Uterus (tissue), 4 donors: ENCODE measurements around the gene NMS. TPM values are rescaled to one million over a fixed set of nuclear protein-coding genes. Genes with fewer than 3 reads are reported as not detected.

Experiments
- DNase-seq, 2 donors: peaks; one replicate each; pipeline ENCODE4 v3.0.0-alpha.2; 2019 to 2020
- H3K27ac ChIP-seq, 2 donors: fragments of 200-600 bp; sonication (generic); 1 replicate in 1 of 2; 2 replicates in 1 of 2; pipeline ENCODE4 v1.5.1; 2016 to 2018
- H3K27me3 ChIP-seq, 2 donors: fragments of 200-600 bp; sonication (generic); one replicate each; pipeline ENCODE4 v1.5.1; 2018 to 2019; ENCODE audit warnings: control low read depth in 1 of 2
- H3K36me3 ChIP-seq, 2 donors: fragments of 200-600 bp; sonication (generic); one replicate each; pipeline ENCODE4 v1.5.1; 2019; ENCODE audit warnings: control low read depth in 1 of 2
- H3K4me1 ChIP-seq, 2 donors: fragments of 200-600 bp; sonication (generic); one replicate each; pipeline ENCODE4 v1.5.1; 2018 to 2019; ENCODE audit warnings: control low read depth in 1 of 2
- H3K4me3 ChIP-seq, 2 donors: fragments of 200-600 bp; sonication (generic); 1 replicate in 1 of 2; 2 replicates in 1 of 2; pipeline ENCODE4 v1.5.1; 2018 to 2019; ENCODE audit warnings: mild to moderate bottlenecking in 1 of 2
- H3K9me3 ChIP-seq, 2 donors: fragments of 200-600 bp; sonication (generic); one replicate each; pipeline ENCODE4 v1.5.1; 2019; ENCODE audit warnings: control low read depth in 1 of 2
- POLR2A ChIP-seq, 2 donors: fragments of 450-650 bp; IDR thresholded peaks; one replicate each; pipeline ENCODE4 v1.6.1; 2016; ENCODE audit warnings: antibody characterized with exemption in 2 of 2, mild to moderate bottlenecking in 1 of 2, moderate library complexity in 1 of 2
- intact Hi-C: fragments of 100-400 bp; cut with DNase I; formaldehyde crosslinking; loops from one replicate; pipeline ENCODE4 v1.15.1; 2023; ENCODE audit warnings: low total_unique reads
- total RNA-seq, 4 donors: library from RNA; depleted of rRNA in 3 of 4; stranded (reverse); fragments of >200 nt in 3 of 4; gene quantifications; one replicate each; pipeline versions ENCODE4 v1.1.0 to v1.2.4, GENCODE V29; 2014 to 2023
- TF ChIP-seq, protein P1 (sequence below), 4 experiments: fragments of 200-600 bp in 2 of 4; fragments of 450-650 bp in 2 of 4; sonication (generic) in 2 of 4; IDR thresholded peaks; one replicate each; pipeline ENCODE4 v1.5.1; 2016 to 2019; ENCODE audit warnings: antibody characterized with exemption in 4 of 4, mild to moderate bottlenecking in 2 of 4, moderate library complexity in 1 of 4
- donor health status: DM: yes; HTN: yes; CAD: no.

NMS gene
- total RNA-seq, 4 donors from 2014 or later: not detected

DNA sequence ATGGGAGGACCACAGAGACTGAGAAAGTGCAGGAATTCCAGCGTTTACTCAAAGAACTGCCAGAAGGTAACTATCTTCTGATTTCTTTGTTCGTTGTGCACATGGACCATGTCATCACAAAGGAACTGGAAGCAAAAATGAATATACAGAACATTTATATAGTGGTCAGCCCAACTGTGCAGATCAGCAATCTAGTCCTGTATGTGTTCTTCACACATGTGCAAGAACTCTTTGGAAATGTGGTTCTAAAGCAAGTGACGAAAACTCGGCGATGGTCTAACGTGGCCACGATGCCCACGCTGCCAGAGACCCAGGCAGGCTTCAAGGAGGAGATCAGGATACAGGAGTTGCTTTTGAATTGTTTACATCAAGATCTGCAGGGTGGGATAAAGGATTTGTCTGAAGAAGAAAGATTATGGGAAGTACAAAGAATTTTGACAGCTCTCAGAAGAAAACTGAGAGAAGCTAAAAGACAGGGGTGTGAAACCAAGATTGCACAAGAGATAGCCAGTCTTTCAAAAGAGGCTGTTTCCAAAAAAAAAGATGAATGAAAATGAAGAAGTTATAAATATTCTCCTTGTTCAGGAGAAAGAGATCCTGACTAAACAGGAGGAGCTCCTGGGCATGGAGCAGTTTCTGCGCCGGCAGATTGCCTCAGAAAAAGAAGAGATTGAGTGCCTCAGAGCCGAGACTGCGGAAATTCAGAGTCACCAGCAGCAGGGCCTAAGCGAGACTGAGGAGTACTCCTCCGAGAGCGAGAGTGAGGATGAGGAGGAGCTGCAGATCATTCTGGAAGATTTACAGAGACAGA lies 44.5 kb upstream of the NMS start:
- H3K36me3 ChIP-seq: no peaks in the 10 kb centered on the region
- intact Hi-C loops: no loop called here
- no peaks in the 10 kb centered on the region for H3K4me1 ChIP-seq
- H3K27ac ChIP-seq: peak overlapping the region in 1 of 2 donors; percentile 12
- TF ChIP-seq, protein P1, sequence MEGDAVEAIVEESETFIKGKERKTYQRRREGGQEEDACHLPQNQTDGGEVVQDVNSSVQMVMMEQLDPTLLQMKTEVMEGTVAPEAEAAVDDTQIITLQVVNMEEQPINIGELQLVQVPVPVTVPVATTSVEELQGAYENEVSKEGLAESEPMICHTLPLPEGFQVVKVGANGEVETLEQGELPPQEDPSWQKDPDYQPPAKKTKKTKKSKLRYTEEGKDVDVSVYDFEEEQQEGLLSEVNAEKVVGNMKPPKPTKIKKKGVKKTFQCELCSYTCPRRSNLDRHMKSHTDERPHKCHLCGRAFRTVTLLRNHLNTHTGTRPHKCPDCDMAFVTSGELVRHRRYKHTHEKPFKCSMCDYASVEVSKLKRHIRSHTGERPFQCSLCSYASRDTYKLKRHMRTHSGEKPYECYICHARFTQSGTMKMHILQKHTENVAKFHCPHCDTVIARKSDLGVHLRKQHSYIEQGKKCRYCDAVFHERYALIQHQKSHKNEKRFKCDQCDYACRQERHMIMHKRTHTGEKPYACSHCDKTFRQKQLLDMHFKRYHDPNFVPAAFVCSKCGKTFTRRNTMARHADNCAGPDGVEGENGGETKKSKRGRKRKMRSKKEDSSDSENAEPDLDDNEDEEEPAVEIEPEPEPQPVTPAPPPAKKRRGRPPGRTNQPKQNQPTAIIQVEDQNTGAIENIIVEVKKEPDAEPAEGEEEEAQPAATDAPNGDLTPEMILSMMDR (IDR thresholded peaks at IDR 0.05): no peak
- TF ChIP-seq POLR2A (IDR thresholded peaks at IDR 0.05): no peak
- no peaks in the 10 kb centered on the region for H3K9me3 ChIP-seq
- H3K4me3 ChIP-seq: no peak overlapping the region
- H3K27me3 ChIP-seq: no peaks in the 10 kb centered on the region
- DNase-seq: no peak

DNA sequence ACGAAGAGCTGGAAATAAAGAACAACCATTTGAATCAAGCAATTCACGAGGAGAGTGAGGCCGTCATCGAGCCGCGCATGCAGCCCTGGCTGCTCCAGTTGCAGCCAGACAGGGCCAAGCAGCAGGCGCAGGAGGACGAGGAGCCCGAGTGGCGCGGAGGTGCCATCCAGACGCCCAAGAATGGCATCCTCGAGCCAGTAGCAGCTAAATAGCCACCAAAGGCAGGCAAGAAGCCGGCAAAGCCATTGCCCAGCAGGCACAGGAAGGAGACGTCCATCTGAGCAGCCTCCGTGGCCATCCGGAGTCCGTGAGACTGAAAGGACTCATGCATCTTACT lies 43.9 kb upstream of the NMS start:
- no peak for TF ChIP-seq POLR2A (IDR thresholded peaks at IDR 0.05)
- TF ChIP-seq, protein P1 (IDR thresholded peaks at IDR 0.05): no peak
- Histone ChIP-seq H3K9me3 (no peaks in the 10 kb centered on the region), H3K27ac (no peak overlapping the region), H3K4me3 (no peak overlapping the region), H3K27me3 (no peaks in the 10 kb centered on the region), H3K4me1 (no peaks in the 10 kb centered on the region), H3K36me3 (no peaks in the 10 kb centered on the region)
- intact Hi-C loops: no loop called here
- DNase-seq: no peak

DNA sequence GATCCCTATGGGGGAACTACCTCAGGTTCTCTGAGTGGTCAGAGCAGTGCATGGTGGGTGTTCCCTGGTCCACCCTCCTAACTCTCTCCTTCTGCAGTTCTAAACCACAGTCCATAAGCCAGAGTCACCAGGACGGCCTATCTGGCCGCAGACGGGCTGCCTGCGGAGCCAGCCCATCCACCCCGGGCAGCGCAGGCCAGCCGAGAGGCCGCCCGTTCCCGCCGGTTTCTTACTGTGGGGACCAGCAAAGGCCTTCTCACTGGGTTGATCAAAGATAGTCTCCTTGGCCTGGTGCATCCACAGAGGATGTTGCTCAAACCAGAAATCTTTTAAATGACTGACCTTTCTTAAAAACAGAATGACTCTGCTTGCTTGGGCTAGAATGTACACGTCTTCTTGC lies 43.2 kb upstream of the NMS start:
- H3K9me3 ChIP-seq: no peaks in the 10 kb centered on the region
- no peaks in the 10 kb centered on the region for H3K4me1 ChIP-seq
- no peak overlapping the region for H3K4me3 ChIP-seq
- no peak overlapping the region for H3K27ac ChIP-seq
- intact Hi-C loops: no loop called here
- no peaks in the 10 kb centered on the region for H3K36me3 ChIP-seq
- H3K27me3 ChIP-seq: no peaks in the 10 kb centered on the region
- DNase-seq: no peak
- TF ChIP-seq, protein P1 (IDR thresholded peaks at IDR 0.05): no peak
- no peak for TF ChIP-seq POLR2A (IDR thresholded peaks at IDR 0.05)

DNA sequence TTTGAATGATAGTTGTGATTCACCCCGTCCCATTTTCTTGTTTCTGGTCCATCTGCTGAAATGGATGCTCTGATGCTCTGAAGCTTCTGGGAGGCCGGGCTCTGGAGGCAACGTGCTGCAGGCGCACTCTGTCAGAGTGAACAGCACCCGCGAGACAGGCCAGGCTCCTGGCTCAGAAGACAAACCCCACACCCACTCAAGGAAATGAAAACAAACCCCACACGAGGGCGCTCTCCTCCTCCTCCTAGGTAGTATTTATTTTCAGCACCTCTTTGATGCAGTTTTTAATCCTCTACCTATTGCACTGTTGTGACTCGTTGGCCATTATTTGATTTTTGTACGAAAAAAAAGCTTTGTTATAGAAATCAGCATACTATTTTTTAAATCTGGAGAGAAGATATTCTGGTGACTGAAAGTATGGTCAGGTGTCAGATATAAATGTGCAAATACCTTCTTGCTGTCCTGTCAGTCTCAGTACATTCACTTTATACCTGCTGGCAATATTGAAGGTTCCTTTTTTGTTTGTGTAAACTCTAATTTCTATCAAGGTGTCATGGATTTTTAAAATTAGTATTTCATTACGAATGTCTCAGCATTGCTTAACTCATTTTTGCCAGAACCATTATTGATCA lies 42.5 kb upstream of the NMS start:
- no peaks in the 10 kb centered on the region for H3K36me3 ChIP-seq
- no peak overlapping the region for H3K4me3 ChIP-seq
- peak; percentile 37 to 49 for DNase-seq
- H3K4me1 ChIP-seq: no peaks in the 10 kb centered on the region
- no peaks in the 10 kb centered on the region for H3K9me3 ChIP-seq
- intact Hi-C loops: no loop called here
- no peaks in the 10 kb centered on the region for H3K27me3 ChIP-seq
- H3K27ac ChIP-seq: no peak overlapping the region
- TF ChIP-seq POLR2A (IDR thresholded peaks at IDR 0.05): no peak
- TF ChIP-seq, protein P1 (IDR thresholded peaks at IDR 0.05): peak in 2 of 4 experiments; percentile 5 to 15

DNA sequence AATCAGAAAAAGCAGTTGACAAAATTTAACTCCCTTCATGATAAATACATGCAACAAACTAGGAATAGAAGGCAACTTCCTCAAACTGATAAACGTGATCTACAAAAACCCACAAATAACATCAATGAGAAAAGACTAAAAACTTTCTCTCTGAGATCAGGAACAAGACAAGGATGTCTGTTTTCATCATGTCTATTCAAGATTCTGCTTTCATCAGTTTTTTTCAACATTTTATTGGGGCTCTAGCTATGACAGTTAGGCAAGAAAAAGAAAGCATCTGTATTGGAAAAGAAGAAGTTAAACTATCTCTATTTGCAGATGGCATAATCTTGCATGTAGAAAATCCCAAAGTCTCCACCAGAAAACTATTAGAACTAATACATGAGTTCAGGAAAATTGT lies 40.6 kb upstream of the NMS start:
- no peak for DNase-seq
- Histone ChIP-seq H3K27ac (no peak overlapping the region), H3K27me3 (no peaks in the 10 kb centered on the region), H3K4me1 (no peaks in the 10 kb centered on the region), H3K4me3 (no peak overlapping the region), H3K36me3 (no peaks in the 10 kb centered on the region), H3K9me3 (no peaks in the 10 kb centered on the region)
- TF ChIP-seq, protein P1 (IDR thresholded peaks at IDR 0.05): no peak
- no peak for TF ChIP-seq POLR2A (IDR thresholded peaks at IDR 0.05)
- intact Hi-C loops: no loop called here
